ENCODE measurements around the gene SPOP.
"Not testable (repeated sequence)": the region's sequence is repeated elsewhere in the genome, so short reads cannot be mapped to it uniquely, and the experiment has no call there.

SPOP gene

DNA sequence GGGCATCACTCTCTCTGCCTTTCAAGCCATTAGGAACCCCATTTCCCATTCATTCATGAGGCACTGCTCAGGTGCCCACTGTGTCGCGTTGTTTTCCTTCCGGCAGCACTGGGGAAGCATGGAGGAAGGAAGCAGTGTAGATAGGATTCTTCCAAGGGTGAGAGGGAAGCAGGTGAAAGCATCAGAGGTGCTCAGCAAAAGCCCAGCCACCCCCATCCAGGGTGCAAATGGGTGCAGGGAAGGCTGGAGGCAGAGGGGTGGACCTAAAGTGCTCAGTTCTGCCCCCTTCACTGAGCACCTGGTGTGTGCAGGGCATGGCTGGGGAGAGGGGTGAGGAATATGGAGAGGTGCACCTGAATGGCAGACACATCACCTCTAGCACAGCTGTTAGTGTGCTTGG lies 105.7 kb downstream of the SPOP start:
- no peak for DNase-seq (ENCODE audit: low read depth)

DNA sequence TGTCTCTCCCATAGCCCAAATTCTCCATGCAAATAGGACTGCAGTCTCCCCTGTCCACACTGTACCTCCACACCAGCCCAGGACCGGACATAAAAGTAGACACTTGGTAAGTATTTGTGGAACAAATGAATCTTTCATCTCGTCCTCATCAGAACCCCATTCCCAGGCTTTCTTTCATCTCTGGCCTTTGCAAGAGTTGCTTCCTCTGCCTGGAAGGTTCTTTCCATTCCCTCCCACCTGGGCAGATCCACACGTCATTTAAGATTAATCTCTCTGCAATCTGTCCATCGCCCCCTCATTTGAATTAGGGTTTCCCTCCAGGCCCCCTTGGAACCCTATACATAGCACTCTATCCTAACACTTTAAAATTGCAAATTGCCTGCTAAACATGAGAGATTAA lies 106.1 kb downstream of the SPOP start:
- no peak for DNase-seq (ENCODE audit: low read depth)

DNA sequence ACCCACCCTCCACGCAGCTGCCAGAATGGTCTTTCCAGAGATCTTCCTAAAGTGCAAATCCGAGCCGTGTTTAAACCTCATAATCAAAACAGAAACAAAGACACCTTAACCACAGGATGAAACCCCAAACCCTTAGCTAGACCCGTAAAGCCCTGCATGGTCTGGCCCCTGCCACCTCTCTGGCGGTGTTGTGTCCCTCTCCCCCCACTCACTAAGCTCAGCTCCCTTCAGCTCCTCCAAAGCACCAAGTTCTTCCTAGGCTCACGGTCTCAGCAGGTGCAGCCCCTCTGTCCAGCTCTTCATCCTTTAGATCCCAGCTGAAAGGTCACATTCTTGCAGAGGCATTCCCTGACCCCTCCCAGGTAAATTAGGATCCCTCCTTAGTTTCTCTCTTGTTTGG lies 106.6 kb downstream of the SPOP start:
- no peak for DNase-seq (ENCODE audit: low read depth)

DNA sequence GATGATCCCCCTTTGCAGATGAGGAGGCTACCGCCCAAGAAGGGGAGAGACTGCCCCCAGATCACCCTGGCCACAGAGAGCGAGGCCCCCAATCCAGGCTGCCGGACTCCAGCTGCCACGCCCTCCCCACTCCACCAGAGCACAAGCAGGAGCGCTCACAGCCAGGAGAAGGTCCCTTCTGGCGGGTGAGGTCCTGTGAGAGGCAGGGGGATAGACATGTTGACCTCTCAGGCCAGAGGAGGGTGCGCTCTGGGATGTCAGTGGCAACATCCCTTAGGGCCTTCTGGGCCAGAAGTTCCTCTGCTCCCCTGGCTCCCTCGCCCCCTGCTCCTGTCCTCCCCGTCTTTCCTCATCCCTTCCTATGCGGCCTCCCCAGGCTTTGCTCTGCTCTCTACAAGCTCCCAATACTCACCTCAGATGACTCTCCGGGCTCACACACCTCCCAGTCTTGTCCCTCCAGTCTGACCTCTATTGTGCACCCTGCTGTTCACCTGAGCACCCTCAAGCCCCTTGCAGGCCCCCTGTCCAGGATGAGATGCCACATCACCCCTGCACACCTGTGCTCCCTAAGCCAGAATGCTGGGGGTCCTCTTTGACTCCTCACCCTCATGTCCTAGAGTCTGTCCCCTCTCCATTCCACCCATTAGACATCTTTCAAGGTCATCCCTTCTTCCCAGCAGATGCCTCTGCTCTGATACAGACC lies 107.2 kb downstream of the SPOP start:
- no peak for DNase-seq (ENCODE audit: low read depth)

DNA sequence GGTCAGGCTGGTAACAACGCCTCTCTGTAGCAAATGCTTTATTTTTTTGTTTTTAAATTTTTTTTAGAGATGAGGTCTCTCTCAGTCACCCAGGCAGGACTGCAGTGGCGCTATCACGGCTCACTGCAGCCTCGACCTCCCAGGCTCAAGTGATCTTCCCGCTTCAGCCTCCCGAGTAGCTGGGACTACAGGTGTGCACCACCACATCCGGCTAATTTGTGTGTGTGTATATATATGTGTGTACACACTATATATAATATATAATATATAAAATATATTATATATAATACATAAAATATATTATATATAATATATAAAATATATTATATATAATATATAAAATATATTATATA lies 109.2 kb downstream of the SPOP start:
- not testable (repeated sequence) for DNase-seq (ENCODE audit: low read depth)

DNA sequence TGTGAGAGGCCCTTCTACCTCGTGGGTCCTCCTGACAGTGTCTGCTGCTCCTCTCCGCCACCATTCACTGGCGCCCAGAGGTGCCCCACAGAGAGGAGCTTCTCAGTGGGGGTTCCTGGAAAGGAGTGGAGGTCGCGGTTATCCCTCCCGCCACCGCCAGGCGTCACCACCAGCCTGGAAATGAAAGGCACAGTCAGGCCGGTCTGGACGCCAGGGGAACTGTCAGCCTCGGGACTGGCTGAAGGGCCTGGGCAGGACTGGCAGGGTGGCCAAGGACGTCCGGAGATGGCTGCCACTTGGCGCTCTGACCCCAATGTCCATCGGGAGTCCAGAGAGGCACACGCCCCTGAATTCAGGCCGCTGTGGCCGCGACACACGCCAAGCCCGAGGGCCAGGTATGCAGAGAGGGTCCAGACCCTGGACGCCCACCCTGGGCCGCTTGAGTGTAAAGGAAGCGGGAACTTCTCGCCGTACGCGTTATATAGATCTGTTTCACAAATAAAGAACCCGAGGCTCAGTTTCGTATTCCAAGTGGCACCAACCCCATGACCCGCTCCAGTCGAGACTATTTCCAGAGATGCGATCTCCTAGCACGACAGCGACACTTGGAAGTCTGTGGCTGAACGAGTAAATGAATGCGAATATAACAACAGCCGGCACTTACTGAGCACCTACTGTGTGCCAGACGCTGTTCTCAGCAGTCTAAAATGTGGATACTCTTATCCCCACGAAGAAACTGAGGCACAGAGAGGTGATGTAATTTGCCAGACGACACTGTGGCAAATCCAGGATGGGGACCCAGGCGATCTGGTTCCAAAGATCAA lies 109.8 kb downstream of the SPOP start:
- DNase-seq (ENCODE audit: low read depth), result peak; percentile 66

DNA sequence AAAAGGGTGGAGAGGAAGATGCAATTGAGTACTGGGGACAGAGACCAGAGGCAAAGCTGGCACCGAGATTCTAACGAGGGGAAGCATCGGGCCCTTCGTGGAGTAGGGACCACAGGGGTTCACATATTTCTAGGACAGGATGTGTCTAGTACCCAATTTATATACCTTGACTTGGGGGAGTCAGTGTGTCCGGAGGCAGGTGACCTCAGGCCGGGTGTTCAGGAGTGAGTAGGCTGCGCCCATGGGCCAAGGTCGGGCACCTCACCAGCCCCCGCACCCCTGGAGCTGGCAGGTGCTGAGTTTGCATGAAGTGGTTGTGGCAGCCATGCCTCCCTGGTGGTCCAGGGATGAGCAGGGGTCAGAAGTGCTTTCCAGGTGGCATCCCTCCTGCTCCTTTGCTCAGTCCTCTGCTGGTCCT lies 110.8 kb downstream of the SPOP start:
- no peak for DNase-seq (ENCODE audit: low read depth)

DNA sequence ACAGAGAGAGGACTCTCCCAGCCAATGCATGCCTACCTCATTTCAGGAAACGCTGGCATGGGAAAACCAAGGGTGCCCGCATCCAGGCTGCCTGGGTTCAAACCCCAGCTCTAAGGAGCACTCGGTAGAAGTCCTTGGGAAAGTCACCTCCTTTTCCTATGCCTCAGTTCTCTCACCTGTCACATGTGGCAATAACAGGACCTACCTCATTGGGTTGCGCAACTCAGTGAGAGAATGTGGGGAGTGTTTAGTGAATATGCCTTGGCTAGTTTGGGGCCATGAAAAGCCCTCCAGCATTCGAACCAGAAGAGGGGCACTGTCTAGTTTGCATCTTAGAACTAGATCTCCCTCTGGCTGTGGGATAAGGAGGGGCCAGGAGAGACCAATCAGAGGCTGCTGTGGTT lies 111.2 kb downstream of the SPOP start:
- DNase-seq (ENCODE audit: low read depth), result no peak

DNA sequence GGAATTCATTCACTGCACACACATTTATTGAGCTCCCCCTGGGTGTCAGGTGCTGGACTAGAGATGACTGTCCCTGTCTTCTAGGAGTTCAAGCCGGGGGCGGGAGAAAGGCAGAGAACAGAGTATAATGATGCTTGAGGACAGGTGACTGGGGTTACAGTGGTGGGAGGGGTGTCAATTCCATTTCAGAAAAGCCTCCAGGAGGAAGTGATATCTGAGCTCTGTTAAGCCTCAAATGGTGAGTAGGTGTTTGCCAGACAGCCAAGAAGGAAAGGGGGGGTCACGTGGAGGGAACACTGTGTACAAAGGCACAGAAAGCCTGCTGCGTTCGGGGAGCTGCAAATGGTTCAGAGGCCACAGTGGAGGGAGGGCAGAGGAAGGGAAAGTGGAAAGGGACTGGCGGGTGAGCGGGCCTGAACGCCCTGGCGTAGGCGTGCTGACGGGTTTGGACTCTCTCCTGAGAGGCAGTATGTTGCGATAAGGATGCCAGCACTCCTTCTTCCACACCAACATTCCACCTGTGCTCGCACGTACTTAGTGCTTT lies 111.9 kb downstream of the SPOP start:
- DNase-seq (ENCODE audit: low read depth), result no peak

DNA sequence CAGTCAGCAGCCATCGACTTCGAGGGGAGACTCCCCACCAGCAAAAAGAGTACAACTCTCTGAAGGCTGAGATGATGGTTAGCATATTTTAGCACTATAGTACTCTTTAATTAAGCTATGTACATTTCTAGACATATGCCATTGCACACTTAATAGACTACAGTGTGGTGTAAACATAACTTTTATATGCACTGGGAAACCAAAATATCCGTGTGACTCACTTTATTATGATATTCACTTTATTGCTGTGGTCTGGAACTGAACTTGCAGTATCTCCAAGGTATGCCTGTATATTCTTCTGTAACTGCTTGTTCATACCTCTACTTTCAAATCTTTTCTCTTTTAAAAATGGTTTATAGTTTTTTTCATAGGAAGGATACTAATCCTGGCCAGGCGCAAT lies 113.3 kb downstream of the SPOP start:
- DNase-seq (ENCODE audit: low read depth), result no peak

DNA sequence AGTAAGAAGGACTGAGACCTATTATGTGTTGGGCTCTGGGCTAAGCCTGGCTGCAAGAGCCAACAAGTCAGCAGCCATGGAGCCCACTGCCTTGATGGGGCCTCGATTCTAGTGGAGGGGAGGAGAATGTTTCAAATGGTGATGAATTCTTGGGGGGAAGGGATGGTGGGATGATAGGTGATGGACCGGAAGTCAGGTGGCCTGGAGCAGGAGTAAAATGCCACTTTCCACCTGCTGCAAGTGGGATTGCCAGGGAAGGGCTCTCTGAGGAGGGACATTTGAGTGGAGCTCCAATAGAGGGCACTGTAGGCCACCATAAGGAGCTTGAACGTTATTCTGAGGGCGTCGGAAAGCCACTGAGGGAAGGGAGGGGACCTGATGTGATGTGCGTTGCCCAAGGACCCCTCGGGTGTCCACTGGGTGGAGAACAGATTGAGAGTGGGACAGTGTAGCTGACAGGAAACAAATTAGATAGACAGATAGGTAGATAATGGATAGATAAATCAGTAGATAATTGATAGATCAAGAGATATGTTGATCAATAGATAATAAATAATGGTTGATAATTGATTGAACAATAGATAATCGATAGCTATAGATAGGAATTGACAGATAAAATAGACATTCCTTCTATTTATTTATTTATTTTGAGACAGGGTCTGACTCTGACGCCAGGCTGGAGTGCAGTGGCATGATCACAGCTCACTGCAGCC lies 120.4 kb downstream of the SPOP start:
- DNase-seq (ENCODE audit: low read depth), result no peak

DNA sequence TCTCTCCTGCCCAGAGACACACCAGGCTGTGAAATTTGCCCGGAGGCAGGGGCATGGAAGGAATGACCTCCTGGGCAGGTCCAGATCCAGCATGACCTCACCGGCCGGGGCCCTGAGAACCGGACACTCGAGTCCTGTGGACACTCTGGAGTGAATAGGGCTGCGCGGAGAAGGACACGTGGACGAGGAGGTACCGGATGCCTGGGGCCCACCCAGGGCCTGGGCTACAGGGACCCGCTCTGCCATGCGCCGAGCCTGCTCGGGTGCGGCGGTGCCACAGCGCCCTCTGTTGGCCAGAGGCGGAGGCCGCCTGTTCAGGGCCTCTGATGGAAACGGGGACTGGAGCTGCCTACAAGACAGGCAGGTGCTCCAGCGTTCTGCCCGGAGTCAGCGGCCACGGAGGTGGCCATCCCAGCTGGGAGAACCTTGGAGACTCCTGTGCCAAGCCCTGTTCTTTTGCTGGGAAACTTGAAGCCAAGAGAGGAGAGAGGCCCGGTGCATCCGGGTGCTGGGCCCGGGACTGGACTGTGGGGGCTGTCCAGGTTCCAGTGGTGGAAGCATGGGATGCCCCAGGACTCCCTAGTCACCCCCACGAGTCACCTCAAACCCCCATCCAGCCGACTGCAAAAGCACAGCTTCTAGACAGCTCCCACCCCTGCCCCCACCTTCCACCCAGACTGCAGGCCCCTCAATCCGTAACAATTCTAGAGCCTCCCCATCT lies 121.5 kb downstream of the SPOP start:
- DNase-seq (ENCODE audit: low read depth), result peak; percentile 62

DNA sequence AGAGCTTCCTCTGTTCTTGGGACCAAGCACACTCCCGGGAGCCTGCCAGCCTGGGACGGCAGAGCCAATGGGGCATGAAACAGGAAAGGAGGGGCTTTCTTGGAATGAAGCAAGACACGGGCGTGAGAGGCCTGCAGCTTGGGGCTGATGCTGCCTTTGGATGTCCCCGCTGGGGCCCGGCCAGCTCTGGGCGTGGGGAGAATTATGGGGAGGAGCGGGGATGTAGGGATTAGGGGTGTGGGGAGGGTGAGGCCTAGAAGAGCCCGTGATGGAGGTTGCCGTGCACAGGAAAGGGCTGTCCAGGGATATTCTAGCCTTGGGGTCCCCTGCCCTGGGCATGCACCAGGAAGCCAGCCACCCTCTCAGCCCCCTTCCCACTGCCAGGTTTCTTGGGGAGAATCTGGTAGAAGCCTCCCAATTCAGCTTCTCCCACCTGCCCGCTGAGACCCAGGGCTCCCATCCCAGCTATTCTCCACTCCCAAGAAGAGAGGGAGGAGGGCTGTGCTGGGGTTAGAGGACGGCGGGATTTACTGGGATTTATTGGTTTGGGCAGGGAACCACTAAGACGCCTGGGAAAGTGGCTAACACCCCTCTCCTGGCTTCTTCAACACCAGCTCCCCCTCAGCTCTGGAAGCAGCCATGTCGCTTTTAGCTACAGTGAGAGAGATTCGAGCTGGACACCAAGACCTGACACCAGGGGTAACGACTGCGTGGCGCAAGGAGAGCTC lies 122.2 kb downstream of the SPOP start:
- DNase-seq (ENCODE audit: low read depth), result no peak

DNA sequence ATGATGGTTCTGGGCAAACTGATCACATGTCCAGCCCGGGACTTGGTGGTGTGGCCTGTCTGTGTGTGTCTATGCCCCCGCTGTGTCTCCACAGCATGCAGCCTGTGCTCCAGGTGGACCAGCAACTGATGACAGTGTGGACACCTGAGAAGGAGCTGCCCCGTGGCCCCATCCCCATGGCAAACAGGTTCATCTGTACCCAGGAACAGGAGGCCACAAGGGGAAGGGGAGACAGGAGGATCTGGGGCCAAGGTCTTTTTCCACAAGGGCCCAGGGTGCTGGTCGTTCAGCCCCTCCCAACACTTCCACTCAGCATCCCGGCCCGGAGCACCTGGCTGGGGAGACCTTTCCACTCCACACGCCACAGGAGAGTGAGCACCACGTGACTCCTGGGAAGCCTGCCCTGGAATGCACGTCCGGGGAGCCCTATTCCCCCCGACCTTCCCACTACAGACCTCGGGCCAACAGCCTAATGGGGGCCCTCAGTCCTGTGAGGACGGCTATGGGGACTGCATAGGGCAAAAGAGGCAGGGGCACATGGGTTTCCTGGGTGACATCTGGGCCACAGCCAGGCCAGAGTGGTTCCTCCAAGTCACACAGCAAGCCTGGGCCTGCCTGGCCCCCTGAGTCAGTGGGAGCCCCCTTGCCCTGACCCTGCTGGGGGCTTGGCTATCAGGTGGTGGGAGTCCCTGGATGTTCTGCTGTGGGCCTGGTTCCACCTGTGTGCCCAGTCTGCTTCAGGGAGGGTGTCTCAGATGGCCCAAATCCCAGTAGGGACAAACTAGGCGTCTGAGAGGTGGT lies 123.0 kb downstream of the SPOP start:
- DNase-seq (ENCODE audit: low read depth), result no peak

DNA sequence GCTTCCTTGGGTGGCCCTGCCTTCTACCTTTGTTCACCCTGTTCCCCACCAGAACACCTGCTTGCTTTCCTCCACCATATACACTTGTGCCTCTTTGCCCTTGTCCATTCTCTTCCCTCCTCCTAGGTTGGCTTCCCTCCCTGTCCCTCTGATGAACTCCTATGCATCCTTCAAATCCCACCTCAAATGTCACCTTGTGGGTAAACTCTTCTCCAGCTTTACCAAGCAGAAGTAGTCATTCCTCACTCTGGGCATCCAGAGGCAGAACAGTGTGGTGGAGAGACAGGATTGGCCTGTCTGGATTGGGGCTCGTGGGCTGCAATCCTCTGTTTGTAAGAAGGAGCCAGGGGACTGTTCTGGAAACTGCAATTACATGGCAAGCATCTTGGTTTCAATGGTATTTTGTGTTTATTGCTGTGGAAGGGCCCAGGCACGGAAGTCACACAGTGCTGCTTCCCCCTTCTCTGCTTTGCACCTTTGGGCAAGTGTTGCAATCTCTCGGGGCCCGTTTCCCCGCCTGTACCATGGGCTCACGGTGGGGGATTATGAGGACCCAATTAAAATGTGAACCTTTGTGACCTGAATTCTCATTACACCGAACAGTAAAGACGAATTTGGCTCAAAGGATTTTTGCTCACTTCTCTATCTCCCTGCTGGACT lies 124.1 kb downstream of the SPOP start:
- DNase-seq (ENCODE audit: low read depth), result no peak

DNA sequence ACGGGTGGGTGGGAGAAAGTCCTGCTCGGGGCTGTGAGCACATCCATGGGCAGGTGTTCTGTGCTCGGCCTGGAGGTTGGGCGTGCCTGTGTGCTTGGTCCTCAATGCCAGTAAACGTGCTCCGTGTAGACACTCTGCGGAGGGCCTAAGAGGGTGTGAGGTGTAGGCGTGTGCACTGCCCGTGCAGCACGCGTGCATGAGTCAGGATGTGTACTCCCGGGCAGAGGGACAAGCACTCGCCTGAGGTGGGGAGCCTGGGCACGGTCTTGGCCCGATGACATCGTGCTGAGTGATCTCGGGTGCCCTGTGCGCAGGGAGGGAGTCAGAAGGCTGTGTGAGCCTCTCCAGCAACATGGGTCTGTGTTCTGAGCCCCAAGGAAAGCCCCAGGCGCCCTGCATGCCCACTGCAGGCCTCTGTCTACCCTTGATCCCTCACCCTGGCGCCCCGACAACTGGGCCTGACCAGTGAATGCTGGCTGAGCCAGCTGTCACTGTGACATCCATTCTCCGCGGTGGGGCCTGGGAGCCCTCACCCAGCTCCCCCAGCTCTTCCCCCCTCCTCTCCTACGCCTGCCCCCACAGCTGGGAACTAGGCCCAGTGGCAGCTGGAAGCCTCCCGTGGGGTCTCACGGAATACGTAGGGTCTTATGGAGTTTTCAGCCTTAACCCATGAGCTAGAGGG lies 125.7 kb downstream of the SPOP start:
- no peak for DNase-seq (ENCODE audit: low read depth)

DNA sequence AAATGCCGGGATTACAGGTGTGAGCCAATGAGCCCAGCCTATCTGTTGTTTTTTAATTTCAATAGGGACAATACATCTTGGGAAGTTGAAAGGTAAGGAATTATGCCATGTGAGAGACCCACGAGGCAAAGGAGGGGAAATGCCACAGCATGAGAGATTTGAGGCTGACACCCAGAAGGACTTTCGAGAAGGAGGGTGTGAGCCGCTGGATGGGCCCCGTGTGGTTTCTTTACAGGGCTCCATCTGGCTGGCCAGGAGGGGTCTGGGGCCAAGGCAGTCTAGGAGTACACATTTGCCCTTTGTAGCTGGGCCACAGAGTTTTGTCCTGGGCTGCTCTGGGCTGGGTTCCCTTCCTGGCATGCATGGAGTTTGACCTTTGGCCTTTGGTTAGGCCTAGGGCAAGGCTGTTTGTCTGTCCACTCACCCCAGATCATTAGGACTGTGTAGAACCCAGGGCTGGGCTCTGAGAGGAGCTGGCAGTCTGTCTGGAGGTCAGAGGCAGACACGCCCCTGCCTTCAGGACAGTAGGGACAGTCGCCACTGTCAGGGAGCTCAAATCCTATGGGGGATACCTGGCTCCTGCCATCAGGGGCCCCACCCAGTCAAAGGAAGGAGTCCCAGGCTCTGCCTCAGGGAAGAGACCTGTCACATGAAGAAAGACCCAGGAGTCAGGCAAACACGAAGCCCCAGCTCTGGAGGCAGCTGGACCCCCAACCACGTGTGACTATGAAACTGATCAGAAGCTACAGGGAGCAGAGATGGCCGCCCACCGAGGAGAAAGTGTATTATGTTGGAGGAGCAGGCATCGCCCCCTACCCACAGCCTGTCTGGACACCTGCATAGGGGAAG lies 126.5 kb downstream of the SPOP start:
- DNase-seq (ENCODE audit: low read depth), result no peak

DNA sequence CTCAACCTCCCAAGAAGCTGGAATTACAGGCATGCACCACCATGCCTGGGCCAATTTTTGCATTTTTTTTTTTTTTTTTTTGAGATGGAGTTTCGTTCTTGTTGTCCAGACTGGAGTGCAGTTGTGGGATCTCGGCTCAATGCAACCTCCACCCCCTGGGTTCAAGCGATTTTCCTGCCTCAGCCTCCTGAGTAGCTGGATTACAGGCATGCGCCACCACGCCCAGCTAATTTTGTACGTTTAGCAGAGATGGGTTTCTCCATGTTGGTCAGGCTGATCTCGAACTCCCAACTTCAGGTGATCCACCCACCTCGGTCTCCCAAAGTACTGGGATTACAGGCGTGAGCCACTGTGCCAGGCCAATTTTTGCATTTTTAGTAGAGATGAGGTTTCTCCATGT lies 127.1 kb downstream of the SPOP start:
- not testable (repeated sequence) for DNase-seq (ENCODE audit: low read depth)
